NCI-H128 (cell line): ENCODE results near the gene PAX7.
"Not testable (repeated sequence)": the region's sequence is repeated elsewhere in the genome, so short reads cannot be mapped to it uniquely, and the experiment has no call there.

ENCODE experiments used
- DNase-seq: peaks from one replicate; lab custom pipeline; 2025; ENCODE audit not compliant: unreplicated experiment; lab: John Stamatoyannopoulos, UW

The PAX7 gene

GRCh38 chr1:18630511-18631495 lies at the start of gene PAX7:
TSS of gene PAX7 (plus strand) at chr1:18630846. CDS start at chr1:18631604, 758 bp downstream.
- DNase-seq: no peak

GRCh38 chr1:18581420-18581880 lies 49.2 kb upstream of the PAX7 start:
- no peak for DNase-seq

DNA sequence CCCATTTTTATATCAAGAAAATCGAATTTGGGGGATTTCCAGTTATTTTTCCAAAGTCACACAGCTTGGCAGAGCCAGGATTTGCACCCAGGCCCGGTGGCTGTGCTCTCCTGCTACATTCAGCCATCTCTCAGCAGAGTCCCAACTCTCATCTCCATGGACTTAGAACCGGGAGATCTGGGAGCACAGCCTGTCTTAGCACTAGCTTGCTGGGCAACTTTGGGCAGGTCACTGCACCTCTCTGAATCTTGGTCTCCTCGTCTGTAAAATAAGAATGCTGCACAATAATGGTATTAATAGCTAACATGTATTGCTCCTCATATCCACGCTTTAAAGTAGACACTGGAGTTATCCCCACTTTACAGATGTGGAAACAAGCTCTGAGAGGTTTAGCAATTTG lies 47.8 kb upstream of the PAX7 start:
- no peak for DNase-seq

DNA sequence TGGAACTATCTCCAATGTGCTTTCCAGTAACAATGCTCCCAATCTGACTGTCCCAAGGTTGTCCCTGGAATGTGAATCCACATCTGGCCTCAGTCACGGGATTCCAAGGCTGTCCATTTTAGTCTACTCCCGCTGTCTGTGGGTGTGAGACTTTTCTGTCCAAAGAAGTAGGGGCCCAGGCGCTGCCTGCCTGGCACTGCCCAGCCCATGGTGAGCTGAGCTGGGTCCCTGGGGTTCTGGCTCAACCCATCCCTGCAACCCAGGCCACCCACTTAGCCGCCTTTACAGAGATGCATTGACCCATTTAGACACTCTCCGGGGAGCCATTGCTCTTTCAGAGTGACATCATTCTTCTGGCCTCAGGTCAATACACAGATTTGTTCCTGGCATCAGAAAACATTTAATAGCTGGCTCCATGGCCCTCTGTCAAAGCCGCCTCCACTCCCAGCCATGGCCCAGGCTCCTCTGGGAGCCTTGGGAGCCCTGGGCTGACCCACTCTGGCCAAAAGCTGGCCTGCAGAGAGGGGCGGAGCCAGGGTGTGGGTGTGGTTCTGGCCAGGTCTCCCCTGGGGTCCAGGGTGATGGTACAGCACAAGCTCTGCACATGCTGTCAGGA lies 47.2 kb upstream of the PAX7 start:
- DNase-seq: no peak

DNA sequence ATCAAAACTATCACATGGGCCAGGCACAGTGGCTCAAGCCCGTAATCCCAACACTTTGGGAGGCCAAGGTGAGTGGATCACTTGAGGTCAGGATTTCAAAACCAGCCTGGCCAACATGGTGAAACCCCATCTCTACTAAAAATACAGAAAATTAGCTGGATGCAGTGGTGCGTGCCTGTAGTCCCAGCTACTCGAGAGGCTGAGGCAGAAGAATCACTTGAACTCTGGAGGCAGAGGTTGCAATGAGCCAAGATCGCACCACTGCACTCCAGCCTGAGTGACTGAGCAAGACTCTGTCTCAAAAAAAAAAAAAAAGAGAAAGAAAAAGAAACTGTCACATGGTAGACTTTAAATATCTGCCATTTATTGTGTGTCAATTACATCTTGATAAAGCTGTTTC lies 44.6 kb upstream of the PAX7 start:
- not testable (repeated sequence) for DNase-seq

GRCh38 chr1:18588093-18588492 lies 42.6 kb upstream of the PAX7 start:
- DNase-seq: no peak

GRCh38 chr1:18592368-18592767 lies 38.3 kb upstream of the PAX7 start:
- DNase-seq: no peak

GRCh38 chr1:18597160-18598042 lies 33.2 kb upstream of the PAX7 start:
- peak; percentile 13 for DNase-seq

DNA sequence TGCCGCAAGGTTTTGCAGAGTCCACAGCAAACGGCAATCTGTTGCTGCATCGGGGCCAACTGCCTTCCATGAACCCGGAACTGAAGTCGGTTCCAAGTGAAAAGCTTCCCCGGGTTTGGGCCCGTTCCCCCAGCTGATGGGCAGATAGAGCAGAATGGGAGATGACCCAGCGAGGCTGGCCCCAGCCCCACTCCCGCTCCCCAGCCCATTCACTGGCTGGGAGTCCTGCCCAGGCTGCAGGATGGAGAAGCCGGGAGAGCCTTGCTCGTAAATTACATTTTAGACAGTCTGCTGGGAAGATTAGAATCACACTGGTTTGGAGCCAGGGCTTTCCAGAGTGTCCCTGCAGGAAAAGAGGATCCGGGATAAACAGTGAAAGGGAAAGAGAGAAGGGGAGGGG lies 31.6 kb upstream of the PAX7 start:
- no peak for DNase-seq

- DNase-seq: no peak
These were observed 30.9 kb upstream of the PAX7 start for GRCh38 chr1:18599704-18600103.

- DNase-seq: no peak
These were observed 28.0 kb upstream of the PAX7 start for GRCh38 chr1:18602533-18603211.

DNA sequence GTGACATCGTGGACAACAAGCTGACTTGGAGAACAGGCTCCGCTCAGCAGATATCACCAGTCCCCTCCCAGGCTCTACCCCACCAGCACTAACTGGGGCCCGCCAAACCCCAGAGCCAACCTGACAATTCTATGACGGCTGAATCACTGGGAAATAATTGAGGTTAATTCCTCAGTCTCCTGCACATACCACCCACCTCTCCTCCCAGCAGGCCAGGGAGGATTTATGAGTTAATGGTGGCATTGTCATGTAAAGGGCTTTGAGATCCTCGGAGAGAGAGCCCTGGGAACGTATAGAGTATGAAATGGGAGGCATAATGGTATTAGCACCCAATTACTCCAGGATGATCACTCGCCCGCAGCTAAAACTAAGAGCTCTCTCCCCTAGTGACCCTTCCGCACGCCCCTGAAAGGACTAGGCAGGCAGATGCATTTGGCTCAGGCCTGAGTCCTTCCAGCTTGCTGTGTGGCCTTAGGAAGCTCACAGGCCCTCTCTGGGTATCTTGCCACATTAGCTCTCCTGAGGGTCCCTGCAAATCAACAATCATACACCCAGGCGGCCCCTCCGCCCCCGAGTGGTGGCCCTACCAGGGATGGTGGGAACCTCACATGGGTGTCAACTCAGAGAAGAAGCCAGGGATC lies 27.3 kb upstream of the PAX7 start:
- DNase-seq: no peak

DNA sequence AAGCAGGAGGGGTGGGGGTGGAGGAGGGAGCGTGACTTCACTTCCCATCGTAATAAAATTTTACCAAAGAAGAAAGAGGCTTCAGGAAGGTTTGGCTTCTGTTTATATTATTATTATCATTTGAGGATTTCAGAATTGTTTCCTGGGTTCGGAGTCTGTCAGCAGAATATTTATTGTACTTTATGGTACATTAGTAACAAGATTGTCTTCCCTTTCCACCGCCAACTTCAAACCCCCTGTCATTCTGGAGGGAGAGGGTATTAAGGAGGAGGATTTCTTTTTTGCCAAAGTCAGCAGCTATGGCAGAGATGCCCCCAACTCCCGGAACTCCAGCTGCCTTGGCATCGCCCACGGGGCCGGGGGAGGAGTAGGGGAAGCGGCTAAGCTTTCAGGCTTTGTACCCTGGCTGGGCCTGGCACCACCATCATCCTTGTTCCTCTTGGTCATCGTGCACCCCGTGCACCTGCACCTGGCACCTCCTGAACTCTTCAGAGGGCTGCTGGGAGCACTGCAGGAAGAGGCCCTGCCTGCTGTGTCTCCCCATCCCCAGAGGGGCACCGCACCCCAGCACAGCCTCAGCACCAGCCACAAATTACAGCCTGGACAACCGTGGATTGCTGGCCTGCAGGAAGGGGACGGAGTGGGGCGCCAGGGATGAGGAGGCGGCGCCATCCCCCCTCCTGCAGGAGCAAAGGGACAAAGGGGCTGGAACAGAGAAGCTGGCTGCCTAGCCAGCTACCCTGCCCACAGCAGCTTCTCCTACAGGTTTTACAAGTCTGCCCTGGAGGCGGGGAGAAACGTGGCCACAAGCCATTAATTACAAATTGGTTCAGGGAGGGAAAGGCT lies 24.0 kb upstream of the PAX7 start:
- no peak for DNase-seq

- no peak for DNase-seq
These were observed 23.3 kb upstream of the PAX7 start for GRCh38 chr1:18607289-18607760.

- no peak for DNase-seq
These were observed 22.1 kb upstream of the PAX7 start for GRCh38 chr1:18608534-18608933.

- no peak for DNase-seq
These were observed 19.3 kb upstream of the PAX7 start for GRCh38 chr1:18611311-18611710.

- no peak for DNase-seq
These were observed 18.6 kb upstream of the PAX7 start for GRCh38 chr1:18612073-18612472.

DNA sequence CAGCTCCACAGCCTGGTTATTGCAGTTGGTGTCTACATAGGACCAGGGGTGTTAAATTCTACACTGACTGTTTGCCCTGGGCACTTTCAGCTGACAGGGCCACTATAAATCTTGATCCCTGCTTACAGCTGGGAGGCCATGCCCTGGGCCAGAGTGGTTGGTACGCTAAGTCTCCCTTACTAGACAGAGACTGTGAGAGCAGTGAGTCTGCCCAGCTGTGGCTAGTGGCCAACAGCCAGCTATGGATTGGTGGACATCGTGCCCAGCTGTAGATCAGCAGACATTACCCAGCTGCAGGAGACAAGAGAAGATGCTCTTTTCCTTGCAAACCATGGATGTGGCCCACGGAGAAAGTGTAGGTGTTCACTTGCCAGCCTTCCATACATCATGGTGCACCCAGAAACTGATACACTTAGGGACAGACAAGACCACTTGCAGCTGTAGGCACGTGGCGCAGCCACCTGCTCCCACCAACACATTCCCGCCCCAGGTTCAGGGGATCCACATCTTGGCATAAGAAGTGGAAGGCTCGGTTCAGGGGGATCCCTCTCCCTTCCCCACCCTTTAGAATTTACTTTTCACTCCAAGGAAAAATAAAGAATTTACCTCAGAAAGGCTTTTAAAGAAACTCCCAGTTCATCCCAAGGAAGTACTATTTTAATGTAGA lies 16.4 kb upstream of the PAX7 start:
- DNase-seq: no peak
